GM19023 (cell line): ENCODE results near the gene ITPK1.

ENCODE experiments used
- ATAC-seq: cut with Tn5 transposase; IDR thresholded peaks from one replicate; pipeline ENCODE4 v1.9.1; 2021; ENCODE audit warnings: mild to moderate bottlenecking, moderate library complexity; ENCODE audit not compliant: unreplicated experiment

ITPK1 gene

GRCh38 chr14:92974541-92975345 is 141.0 kb downstream of the ITPK1 start:
- ATAC-seq: no peak

- ATAC-seq: no peak
These were observed 141.8 kb downstream of the ITPK1 start for GRCh38 chr14:92973798-92974372.

- ATAC-seq: no peak
These were observed 142.4 kb downstream of the ITPK1 start for GRCh38 chr14:92973261-92973797.

- ATAC-seq: no peak
These were observed 144.0 kb downstream of the ITPK1 start for GRCh38 chr14:92971601-92972180.

GRCh38 chr14:92970271-92970670 is 145.5 kb downstream of the ITPK1 start:
- no peak for ATAC-seq

GRCh38 chr14:92969871-92970270 is 145.9 kb downstream of the ITPK1 start:
- no peak for ATAC-seq

- no peak for ATAC-seq
These were observed 146.3 kb downstream of the ITPK1 start for GRCh38 chr14:92969430-92969829.

- no peak for ATAC-seq
These were observed 147.3 kb downstream of the ITPK1 start for GRCh38 chr14:92968291-92969020.

- ATAC-seq: no peak
These were observed 148.3 kb downstream of the ITPK1 start for GRCh38 chr14:92967346-92967926.

GRCh38 chr14:92965281-92965680 is 150.4 kb downstream of the ITPK1 start:
- ATAC-seq: no peak

GRCh38 chr14:92964124-92965109 is 151.3 kb downstream of the ITPK1 start:
- no peak for ATAC-seq

- no peak for ATAC-seq
These were observed 152.2 kb downstream of the ITPK1 start for GRCh38 chr14:92963301-92964123.

- ATAC-seq: no peak
These were observed 153.0 kb downstream of the ITPK1 start for GRCh38 chr14:92962831-92963095.

GRCh38 chr14:92962031-92962830 is 153.5 kb downstream of the ITPK1 start:
- no peak for ATAC-seq

- no peak for ATAC-seq
These were observed 154.2 kb downstream of the ITPK1 start for GRCh38 chr14:92961567-92961855.

GRCh38 chr14:92960706-92961566 is 154.8 kb downstream of the ITPK1 start:
- ATAC-seq: no peak
